ENCODE data around the gene ACY1. TPM values are rescaled to one million over a fixed set of nuclear protein-coding genes. Genes with fewer than 3 reads are reported as not detected.

ACY1 gene
- total RNA-seq, 2 experiments from 2014 or later, result 4.9 TPM

- peak within 1 kb of the TSS; percentile 39 to 71 for H3K27ac ChIP-seq (ENCODE audit: low read depth in 1 of 2, low read length in 2 of 2)
- peak within 1 kb of the TSS; percentile 89 for H3K4me3 ChIP-seq (ENCODE audit: low read length)
- peaks cover 23% of the 10 kb centered on the region for H3K36me3 ChIP-seq (ENCODE audit: insufficient read depth, low read length)
- H3K9me3 Mint-ChIP-seq, result no peaks in the 10 kb centered on the region
- no peaks in the 10 kb centered on the region for H3K27me3 Mint-ChIP-seq
- no peaks in the 10 kb centered on the region for H3K9me3 ChIP-seq (ENCODE audit: control insufficient read depth in 1 of 2, insufficient read depth in 1 of 2, low read length in 2 of 2)
- DNase-seq (peak; percentile 97 to 100 (median 99)), ATAC-seq (ENCODE audit: poor library complexity) (peak; percentile 92)
- no peaks in the 10 kb centered on the region for H3K27me3 ChIP-seq (ENCODE audit: control insufficient read depth in 1 of 2, insufficient read depth in 2 of 2, low read length in 2 of 2)
- H3K27ac Mint-ChIP-seq, result peak within 1 kb of the TSS; percentile 81
- H3K36me3 Mint-ChIP-seq (ENCODE audit: low read depth), result peaks cover 40% of the 10 kb centered on the region
- H3K4me1 ChIP-seq (ENCODE audit: insufficient read depth, low read length), result peaks cover 32% of the 10 kb centered on the region
- H3K4me1 Mint-ChIP-seq (ENCODE audit: low read depth), result peaks cover 36% of the 10 kb centered on the region
- peak; percentile 95 for TF ChIP-seq CTCF (IDR thresholded peaks at IDR 0.05)
- intact Hi-C loops (cut with DNase I, micrococcal nuclease), result loop anchor here (1.0 to 10.0 kb wide), 9 partner anchors 32 to 557 kb away; partner anchors contain the start of genes ABHD14B (in 2 of the 2), RPL29 (in 2 of the 2), DCAF1 (in 1 of the 2) and DUSP7 (in 1 of the 2)
- peak within 1 kb of the TSS; percentile 95 for H3K4me3 Mint-ChIP-seq
- CTCF ChIA-PET, result interaction anchor here (0.6 to 2.5 kb wide), 9 partner anchors 15 to 1462 kb away, joined by 3 to 18 read pairs (median 6); partner anchors contain the start of genes ABHD14B, ACY1 and RPL29
- POLR2A ChIA-PET, result interaction anchor here (0.6 to 3.4 kb wide), 14 partner anchors 25 to 116 kb away, joined by 3 to 35 read pairs (median 4); partner anchors contain the start of genes ABHD14A, ABHD14B, ACY1 and PCBP4
Observed at GRCh38 chr3:51941798-51942602, 41.3 kb upstream of the ACY1 start, which contains the start of the genes PARP3 and RRP9. Gene PARP3 (plus strand): TSS chr3:51942363. CDS start chr3:51943356, 993 bp downstream. Gene RRP9 (minus strand): TSS chr3:51941904. CDS start chr3:51941867, 37 bp downstream.

- peaks cover 32% of the 10 kb centered on the region for H3K4me1 ChIP-seq (ENCODE audit: insufficient read depth, low read length)
- H3K36me3 Mint-ChIP-seq (ENCODE audit: low read depth), result peaks cover 32% of the 10 kb centered on the region
- H3K27me3 ChIP-seq (ENCODE audit: control insufficient read depth in 1 of 2, insufficient read depth in 2 of 2, low read length in 2 of 2), result no peaks in the 10 kb centered on the region
- H3K36me3 ChIP-seq (ENCODE audit: insufficient read depth, low read length), result peaks cover 15% of the 10 kb centered on the region
- CTCF ChIA-PET, result interaction anchor here (1.6 to 2.5 kb wide), 5 partner anchors 31 to 181 kb away, joined by 5 to 18 read pairs (median 7); partner anchors contain the start of genes ABHD14B, ACY1 and RPL29
- H3K27ac ChIP-seq (ENCODE audit: low read depth in 1 of 2, low read length in 2 of 2), result peak overlapping the region; percentile 39 to 71
- peaks cover 36% of the 10 kb centered on the region for H3K4me1 Mint-ChIP-seq (ENCODE audit: low read depth)
- peak overlapping the region; percentile 81 for H3K27ac Mint-ChIP-seq
- no peaks in the 10 kb centered on the region for H3K9me3 Mint-ChIP-seq
- POLR2A ChIA-PET, result interaction anchor here (0.6 to 3.4 kb wide), 9 partner anchors 25 to 199 kb away, joined by 3 to 35 read pairs (median 6); partner anchors contain the start of genes ABHD14B, ACY1, PCBP4 and RPL29
- peak overlapping the region; percentile 89 for H3K4me3 ChIP-seq (ENCODE audit: low read length)
- no peak for TF ChIP-seq CTCF (IDR thresholded peaks at IDR 0.05)
- DNase-seq (peak; percentile 20 to 75 (median 42)), ATAC-seq (ENCODE audit: poor library complexity) (no peak)
- H3K27me3 Mint-ChIP-seq, result no peaks in the 10 kb centered on the region
- H3K9me3 ChIP-seq (ENCODE audit: control insufficient read depth in 1 of 2, insufficient read depth in 1 of 2, low read length in 2 of 2), result no peaks in the 10 kb centered on the region
- intact Hi-C loops (cut with DNase I, micrococcal nuclease), result loop anchor here (1.0 to 10.0 kb wide), 9 partner anchors 31 to 558 kb away; partner anchors contain the start of genes ABHD14B (in 2 of the 2), RPL29 (in 2 of the 2), DCAF1 (in 1 of the 2) and DUSP7 (in 1 of the 2)
- H3K4me3 Mint-ChIP-seq, result peak overlapping the region; percentile 95
Observed at GRCh38 chr3:51942603-51943450, 40.5 kb upstream of the ACY1 start.
